Activated T-helper 2 cell treated with anti-CD3 and anti-CD28 coated beads, Interferon-gamma antibody, Interleukin-2, Interleukin-4, amounts not matched to agents 10 μg/mL and 5 μg/mL and 100 μg/mL, durations not matched to agents 14 hours and 24 hours and 36 hours (primary cell): Measurements from ENCODE around the gene FTHL17. TPM values are rescaled to one million over a fixed set of nuclear protein-coding genes. Genes with fewer than 3 reads are reported as not detected.

Experiments
- DNase-seq: peaks from one replicate; pipeline ENCODE4 v3.0.0; 2021; ENCODE audit warnings: low spot score
- H3K27ac Mint-ChIP-seq: one replicate; pipeline ENCODE4 v1.8.0; 2021; ENCODE audit warnings: mixed read lengths
- H3K27me3 Mint-ChIP-seq: one replicate; pipeline ENCODE4 v1.8.0; 2021; ENCODE audit warnings: low read depth, mixed read lengths
- H3K36me3 Mint-ChIP-seq: one replicate; pipeline ENCODE4 v1.8.0; 2021; ENCODE audit warnings: low read depth, mixed read lengths
- H3K4me1 Mint-ChIP-seq: one replicate; pipeline ENCODE4 v1.8.0; 2021; ENCODE audit warnings: low read depth, mixed read lengths
- H3K4me3 Mint-ChIP-seq: one replicate; pipeline ENCODE4 v1.8.0; 2021; ENCODE audit warnings: low read depth, mild to moderate bottlenecking, moderate library complexity, mixed read lengths
- H3K9me3 Mint-ChIP-seq: one replicate; pipeline ENCODE4 v1.8.0; 2021; ENCODE audit warnings: mixed read lengths
- intact Hi-C: fragments of 100-400 bp; cut with micrococcal nuclease; formaldehyde crosslinking; loops from one replicate; pipeline ENCODE4 v1.15.1; 2023
- total RNA-seq: library from RNA; stranded (reverse); gene quantifications from 2 replicates; pipeline ENCODE4 v1.2.3, GENCODE V29; 2022

FTHL17 gene
- total RNA-seq, 1 donor from 2014 or later, result not detected

DNA sequence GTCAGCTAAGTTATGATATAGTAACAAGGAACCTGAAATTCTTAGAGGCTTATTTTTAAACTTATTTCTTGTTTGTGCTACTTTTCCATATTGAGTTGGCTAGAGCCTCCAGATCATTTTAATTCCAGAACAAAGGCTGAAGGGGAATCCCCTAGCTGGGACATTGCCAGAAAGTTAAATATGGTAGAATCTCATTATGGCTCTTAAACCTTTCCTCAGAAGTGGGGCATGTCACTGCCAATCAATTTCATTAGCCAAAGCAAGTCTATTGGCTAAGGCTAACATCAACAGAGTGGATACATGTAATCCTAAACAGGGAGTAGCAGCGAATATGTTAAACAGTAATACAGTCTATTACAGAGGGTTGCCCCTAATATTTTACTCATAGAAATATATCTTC lies 47.0 kb downstream of the FTHL17 start:
- H3K4me3 Mint-ChIP-seq, result no peak overlapping the region
- DNase-seq, result no peak
- peaks cover 6% of the 10 kb centered on the region for H3K27me3 Mint-ChIP-seq
- intact Hi-C loops, result no loop called here
- H3K9me3 Mint-ChIP-seq, result no peaks in the 10 kb centered on the region
- no peaks in the 10 kb centered on the region for H3K4me1 Mint-ChIP-seq
- H3K36me3 Mint-ChIP-seq, result no peaks in the 10 kb centered on the region
- no peak overlapping the region for H3K27ac Mint-ChIP-seq

DNA sequence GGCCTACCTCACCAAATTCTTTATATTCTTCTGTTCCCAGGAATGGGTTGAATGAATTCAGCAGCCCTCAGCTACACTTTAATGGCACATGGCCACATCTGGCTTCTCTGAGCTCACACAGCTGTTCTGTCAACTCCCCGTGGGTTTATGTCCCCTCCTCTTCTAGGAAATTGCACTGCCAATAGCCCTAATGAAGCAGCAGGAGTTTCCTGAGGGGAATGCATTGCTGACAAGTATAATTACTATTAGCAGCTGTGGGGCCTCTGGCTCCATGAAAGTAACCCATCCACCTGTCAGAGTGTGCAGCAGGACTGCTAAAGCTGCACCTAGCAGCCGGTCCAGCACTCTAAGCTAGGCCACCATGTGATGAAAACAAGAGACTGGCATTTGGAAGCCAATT lies 50.3 kb downstream of the FTHL17 start:
- H3K4me1 Mint-ChIP-seq, result no peaks in the 10 kb centered on the region
- no peak overlapping the region for H3K4me3 Mint-ChIP-seq
- H3K27me3 Mint-ChIP-seq, result no peaks in the 10 kb centered on the region
- no peaks in the 10 kb centered on the region for H3K9me3 Mint-ChIP-seq
- no peaks in the 10 kb centered on the region for H3K36me3 Mint-ChIP-seq
- intact Hi-C loops, result no loop called here
- no peak for DNase-seq
- no peak overlapping the region for H3K27ac Mint-ChIP-seq

Other genes with a start within 250 kb of the FTHL17 start
- 24.2 and 24.9 TPM in 2 replicates for gene TAB3, start 182.8 kb downstream of the FTHL17 start, total RNA-seq